Measurements from ENCODE around the gene ADARB2. TPM values are rescaled to one million over a fixed set of nuclear protein-coding genes. Genes with fewer than 3 reads are reported as not detected.
"Not testable (repeated sequence)": the region's sequence is repeated elsewhere in the genome, so short reads cannot be mapped to it uniquely, and the experiment has no call there.

Gene ADARB2
- total RNA-seq, 1 donor from 2014 or later = 38.7 TPM

GRCh38 chr10:1620803-1621202 lies 116.5 kb downstream of the ADARB2 start:
- Mint-ChIP-seq H3K27ac (ENCODE audit: unreplicated experiment) (no peak overlapping the region), H3K4me1 (ENCODE audit: unreplicated experiment) (peaks cover 19% of the 10 kb centered on the region), H3K4me3 (ENCODE audit: unreplicated experiment) (no peak overlapping the region), H3K36me3 (ENCODE audit: unreplicated experiment) (peaks cover 5% of the 10 kb centered on the region), H3K9me3 (ENCODE audit: unreplicated experiment) (peaks cover 15% of the 10 kb centered on the region), H3K27me3 (ENCODE audit: unreplicated experiment) (no peaks in the 10 kb centered on the region)
- TF ChIP-seq CTCF (IDR thresholded peaks at IDR 0.05) = no peak
- DNase-seq (ENCODE audit: extremely low spot score, unreplicated experiment) = no peak

- Mint-ChIP-seq H3K27ac (ENCODE audit: unreplicated experiment) (peak overlapping the region; percentile 76), H3K9me3 (ENCODE audit: unreplicated experiment) (peaks cover 15% of the 10 kb centered on the region), H3K4me1 (ENCODE audit: unreplicated experiment) (peaks cover 33% of the 10 kb centered on the region)
- H3K4me3 Mint-ChIP-seq (ENCODE audit: unreplicated experiment); H3K36me3 Mint-ChIP-seq (ENCODE audit: unreplicated experiment); H3K27me3 Mint-ChIP-seq (ENCODE audit: unreplicated experiment): not testable (repeated sequence)
- DNase-seq (ENCODE audit: extremely low spot score, unreplicated experiment) = peak; percentile 42
These were observed 119.7 kb downstream of the ADARB2 start for GRCh38 chr10:1617376-1618317.

- Mint-ChIP-seq H3K9me3 (ENCODE audit: unreplicated experiment) (peaks cover 15% of the 10 kb centered on the region), H3K4me1 (ENCODE audit: unreplicated experiment) (peaks cover 39% of the 10 kb centered on the region), H3K27ac (ENCODE audit: unreplicated experiment) (peak overlapping the region; percentile 80)
- H3K4me3 Mint-ChIP-seq (ENCODE audit: unreplicated experiment); H3K27me3 Mint-ChIP-seq (ENCODE audit: unreplicated experiment); H3K36me3 Mint-ChIP-seq (ENCODE audit: unreplicated experiment): not testable (repeated sequence)
- peak; percentile 63 for DNase-seq (ENCODE audit: extremely low spot score, unreplicated experiment)
These were observed 120.6 kb downstream of the ADARB2 start for GRCh38 chr10:1616701-1617100.

- peak; percentile 63 for DNase-seq (ENCODE audit: extremely low spot score, unreplicated experiment)
- Mint-ChIP-seq H3K9me3 (ENCODE audit: unreplicated experiment) (peaks cover 15% of the 10 kb centered on the region), H3K36me3 (ENCODE audit: unreplicated experiment) (peaks cover 3% of the 10 kb centered on the region), H3K4me3 (ENCODE audit: unreplicated experiment) (no peak overlapping the region), H3K27ac (ENCODE audit: unreplicated experiment) (no peak overlapping the region), H3K4me1 (ENCODE audit: unreplicated experiment) (peaks cover 36% of the 10 kb centered on the region), H3K27me3 (ENCODE audit: unreplicated experiment) (peaks cover 2% of the 10 kb centered on the region)
- no peak for TF ChIP-seq CTCF (IDR thresholded peaks at IDR 0.05)
These were observed 122.0 kb downstream of the ADARB2 start for GRCh38 chr10:1615186-1615954.

- Mint-ChIP-seq H3K27me3 (ENCODE audit: unreplicated experiment) (peaks cover 2% of the 10 kb centered on the region), H3K4me3 (ENCODE audit: unreplicated experiment) (no peak overlapping the region), H3K36me3 (ENCODE audit: unreplicated experiment) (no peaks in the 10 kb centered on the region), H3K4me1 (ENCODE audit: unreplicated experiment) (peaks cover 46% of the 10 kb centered on the region), H3K9me3 (ENCODE audit: unreplicated experiment) (peaks cover 1% of the 10 kb centered on the region), H3K27ac (ENCODE audit: unreplicated experiment) (no peak overlapping the region)
- no peak for TF ChIP-seq CTCF (IDR thresholded peaks at IDR 0.05)
- peak; percentile 11 for DNase-seq (ENCODE audit: extremely low spot score, unreplicated experiment)
These were observed 123.8 kb downstream of the ADARB2 start for GRCh38 chr10:1613511-1613910.

- H3K27ac Mint-ChIP-seq (ENCODE audit: unreplicated experiment) = no peak overlapping the region
- H3K9me3 Mint-ChIP-seq (ENCODE audit: unreplicated experiment) = no peaks in the 10 kb centered on the region
- peaks cover 6% of the 10 kb centered on the region for H3K27me3 Mint-ChIP-seq (ENCODE audit: unreplicated experiment)
- no peak overlapping the region for H3K4me3 Mint-ChIP-seq (ENCODE audit: unreplicated experiment)
- DNase-seq (ENCODE audit: extremely low spot score, unreplicated experiment) = peak; percentile 23
- peaks cover 49% of the 10 kb centered on the region for H3K4me1 Mint-ChIP-seq (ENCODE audit: unreplicated experiment)
- TF ChIP-seq CTCF (IDR thresholded peaks at IDR 0.05) = no peak
- H3K36me3 Mint-ChIP-seq (ENCODE audit: unreplicated experiment) = no peaks in the 10 kb centered on the region
These were observed 124.4 kb downstream of the ADARB2 start for GRCh38 chr10:1612908-1613307.
